GM19397 (cell line): ENCODE measurements around the gene NRCAM.
"Not testable (repeated sequence)": the region's sequence is repeated elsewhere in the genome, so short reads cannot be mapped to it uniquely, and the experiment has no call there.

Source experiments
- ATAC-seq: cut with Tn5 transposase; IDR thresholded peaks from one replicate; pipeline ENCODE4 v1.9.1; 2021; ENCODE audit warnings: mild to moderate bottlenecking, moderate library complexity; ENCODE audit not compliant: unreplicated experiment

Gene NRCAM

GRCh38 chr7:108404509-108405420 is 51.5 kb downstream of the NRCAM start:
- no peak for ATAC-seq

GRCh38 chr7:108403597-108404217 is 52.5 kb downstream of the NRCAM start:
- no peak for ATAC-seq

DNA sequence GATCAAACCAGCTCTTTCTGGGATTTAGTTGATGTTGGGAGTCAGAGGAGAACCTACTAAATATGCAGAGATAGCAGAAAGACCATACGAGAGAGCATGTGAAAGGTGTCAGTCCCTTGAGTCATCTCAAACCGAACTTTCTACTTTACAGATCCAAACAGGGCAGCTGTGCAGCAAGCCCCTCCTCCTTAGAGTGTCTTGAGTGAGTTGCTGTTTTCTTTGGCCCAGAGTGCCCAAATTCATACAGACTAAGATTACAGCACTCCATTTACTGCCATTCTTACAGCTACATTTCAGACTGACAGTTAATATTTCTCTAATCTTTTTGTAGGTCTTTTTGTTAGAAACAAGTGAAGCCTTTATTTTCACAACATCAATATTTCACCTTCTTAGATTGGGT is 53.4 kb downstream of the NRCAM start:
- ATAC-seq = no peak

- no peak for ATAC-seq
Observed at GRCh38 chr7:108396080-108396479, 60.2 kb downstream of the NRCAM start.

- ATAC-seq = no peak
Observed at GRCh38 chr7:108395426-108395825, 60.8 kb downstream of the NRCAM start.

- ATAC-seq = not testable (repeated sequence)
Observed at GRCh38 chr7:108393097-108393496, 63.1 kb downstream of the NRCAM start.

DNA sequence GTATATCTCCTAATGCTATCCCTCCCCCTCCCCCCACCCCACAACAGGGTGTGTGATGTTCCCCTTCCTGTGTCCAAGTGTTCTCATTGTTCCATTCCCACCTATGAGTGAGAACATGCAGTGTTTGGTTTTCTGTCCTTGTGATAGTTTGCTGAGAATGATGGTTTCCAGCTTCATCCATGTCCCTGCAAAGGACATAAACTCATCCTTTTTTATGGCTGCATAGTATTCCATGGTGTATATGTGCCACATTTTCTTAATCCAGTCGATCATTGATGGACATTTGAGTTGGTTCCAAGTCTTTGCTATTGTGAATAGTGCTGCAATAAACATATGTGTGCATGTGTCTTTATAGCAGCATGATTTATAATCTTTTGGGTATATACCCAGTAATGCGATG is 68.5 kb downstream of the NRCAM start:
- not testable (repeated sequence) for ATAC-seq

GRCh38 chr7:108385834-108386422 is 70.3 kb downstream of the NRCAM start:
- no peak for ATAC-seq

DNA sequence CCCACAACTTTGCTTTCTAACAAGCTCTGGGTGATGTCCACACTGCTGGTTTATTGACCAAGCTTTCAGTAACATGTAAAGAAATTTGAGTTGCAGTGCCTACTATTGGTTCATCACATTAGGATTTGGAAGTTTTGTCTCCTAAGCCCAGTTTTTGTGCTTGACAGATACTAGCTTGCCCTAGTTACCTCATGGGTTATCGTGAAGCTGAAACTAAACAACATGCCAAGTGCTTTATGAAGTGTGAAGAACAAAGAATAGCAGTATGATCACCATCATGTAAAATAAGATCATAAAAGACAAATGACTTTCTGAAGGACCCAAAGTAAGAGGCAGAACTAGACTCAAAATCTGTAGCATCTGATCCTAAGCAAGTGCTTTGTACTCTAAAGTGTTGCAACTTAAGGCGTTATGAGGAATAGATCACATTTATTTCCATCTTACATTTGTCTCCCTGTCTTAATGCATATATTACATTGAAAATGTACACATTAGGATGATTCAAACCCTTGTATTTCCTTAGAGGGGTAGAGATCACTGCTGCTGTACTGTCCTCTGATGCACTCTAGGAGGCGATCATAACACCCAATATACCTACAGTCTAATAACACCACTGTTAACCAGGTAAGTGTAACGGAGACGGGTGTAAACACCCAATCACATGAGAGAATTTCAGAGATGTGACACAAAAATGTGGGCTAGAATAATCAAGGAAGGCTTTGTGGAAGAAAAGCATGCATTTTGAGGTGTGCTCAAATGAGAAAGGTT is 71.3 kb downstream of the NRCAM start:
- ATAC-seq = peak; percentile 66

- ATAC-seq = no peak
Observed at GRCh38 chr7:108382932-108383331, 73.3 kb downstream of the NRCAM start.

- ATAC-seq = no peak
Observed at GRCh38 chr7:108380517-108380916, 75.7 kb downstream of the NRCAM start.

DNA sequence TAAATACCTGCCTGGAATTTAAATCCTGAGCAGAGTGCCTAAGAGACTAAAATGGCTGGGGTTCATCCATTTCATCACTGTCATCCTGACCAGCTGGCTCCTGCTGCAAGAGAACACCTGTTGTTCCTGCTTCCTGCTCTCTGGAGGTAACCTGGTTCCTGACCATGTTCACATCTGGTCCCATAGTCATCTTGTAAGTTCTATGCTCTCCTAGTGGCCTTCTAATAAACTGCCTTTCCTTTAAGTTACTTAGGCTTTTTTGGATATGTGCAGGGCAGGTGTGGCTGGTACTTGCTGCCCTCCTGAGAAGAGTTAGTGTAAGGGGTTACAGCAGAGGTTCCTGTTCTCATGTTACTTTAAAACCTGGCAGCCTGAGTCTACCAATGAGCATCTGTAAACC is 80.0 kb downstream of the NRCAM start:
- ATAC-seq = no peak

- ATAC-seq = no peak
Observed at GRCh38 chr7:108375668-108376067, 80.6 kb downstream of the NRCAM start.

DNA sequence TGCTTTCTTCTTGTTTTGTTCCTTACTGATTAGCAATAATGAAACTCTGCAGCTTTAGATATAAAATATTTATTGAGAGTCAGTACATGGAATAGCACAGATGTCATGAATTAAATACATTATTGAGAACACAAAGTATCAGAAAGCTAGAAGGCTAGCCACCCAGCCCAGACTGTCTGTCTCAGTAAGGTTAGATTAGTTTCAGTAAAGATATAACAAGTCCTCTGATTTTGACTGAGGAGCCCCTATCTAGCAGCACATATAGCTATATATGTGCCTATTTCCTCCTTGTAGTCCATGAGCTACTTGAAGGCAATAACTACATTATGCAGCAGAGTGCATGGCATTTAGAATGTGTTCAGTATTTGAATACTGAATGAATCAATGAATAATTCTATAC is 81.3 kb downstream of the NRCAM start:
- no peak for ATAC-seq

DNA sequence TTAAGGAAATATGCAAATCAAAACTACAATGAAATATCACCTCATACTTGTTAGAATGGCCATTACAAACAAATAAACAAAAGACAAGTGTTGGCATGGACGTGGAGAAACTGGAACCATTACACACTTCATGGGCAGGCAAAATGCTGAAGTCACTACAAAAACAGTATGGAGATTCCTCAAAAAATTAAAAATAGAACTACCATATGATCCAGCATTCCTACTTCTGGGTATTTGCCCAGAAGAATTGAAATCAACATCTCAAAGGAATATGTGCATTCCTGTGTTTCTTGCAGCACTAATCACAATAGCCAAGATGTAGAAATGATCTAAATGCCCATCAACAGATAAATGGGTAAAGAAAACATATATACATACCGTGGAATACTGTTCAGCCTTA is 83.6 kb downstream of the NRCAM start:
- ATAC-seq = no peak

DNA sequence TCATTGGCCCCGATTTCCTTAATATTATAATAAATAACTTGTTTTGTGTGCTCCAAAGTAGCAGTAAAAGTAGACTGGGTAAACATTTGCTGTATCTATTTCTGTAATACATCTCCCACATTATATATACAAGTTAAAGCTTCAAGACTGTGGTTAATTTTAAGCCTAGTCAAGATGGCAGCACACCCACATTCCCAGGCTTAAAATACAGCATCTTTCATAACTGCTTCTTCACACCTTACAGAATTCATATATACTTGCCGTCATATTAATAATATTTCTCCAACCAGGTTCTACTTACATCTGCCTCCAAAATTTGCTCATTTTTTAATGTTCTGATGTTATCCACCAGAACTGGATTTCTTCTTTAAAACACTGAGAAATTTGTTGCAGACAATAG is 85.6 kb downstream of the NRCAM start:
- no peak for ATAC-seq

DNA sequence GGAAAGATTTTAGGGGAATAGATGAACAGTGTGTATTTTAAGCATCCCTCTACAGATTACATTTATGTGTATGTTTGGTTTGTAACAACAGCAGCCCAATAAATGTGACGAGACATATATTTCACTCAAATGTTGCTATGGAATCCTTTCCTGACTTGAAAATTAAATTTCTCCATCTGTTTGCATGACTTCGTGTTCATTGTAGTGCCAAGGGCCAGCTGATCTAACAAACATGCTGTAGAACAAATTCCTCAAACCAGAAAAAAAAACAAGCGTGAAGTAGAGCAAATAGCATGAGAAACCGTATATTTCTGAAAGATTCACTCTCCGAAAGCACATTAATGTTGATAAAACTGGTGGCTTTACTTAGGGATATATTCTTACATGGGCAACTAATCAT is 87.8 kb downstream of the NRCAM start:
- no peak for ATAC-seq

GRCh38 chr7:108367946-108368345 is 88.3 kb downstream of the NRCAM start:
- no peak for ATAC-seq

DNA sequence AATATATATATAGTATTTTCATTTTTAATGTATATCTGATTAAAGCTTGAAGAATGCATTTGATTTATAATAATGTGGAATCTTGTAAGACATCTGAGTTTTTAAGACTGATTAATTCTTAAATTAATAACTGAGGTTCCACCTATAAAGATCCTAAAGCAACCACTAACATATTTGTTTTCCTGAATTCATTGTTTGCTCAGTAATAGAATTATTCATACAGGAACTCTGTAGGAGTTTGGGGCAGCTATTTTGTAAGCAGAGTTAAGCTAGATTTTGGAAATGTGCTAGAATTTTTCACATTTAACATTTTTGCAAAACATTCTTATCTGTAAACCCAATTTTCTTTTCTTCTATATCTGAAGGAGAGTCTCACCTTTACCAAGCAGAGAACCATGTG is 88.9 kb downstream of the NRCAM start:
- ATAC-seq = no peak

- ATAC-seq = no peak
Observed at GRCh38 chr7:108363659-108364058, 92.6 kb downstream of the NRCAM start.
